Transverse colon (tissue), 4 donors: ENCODE data around the gene PPP2R3C. TPM values are rescaled to one million over a fixed set of nuclear protein-coding genes. Genes with fewer than 3 reads are reported as not detected.

ENCODE experiments used
- DNase-seq: peaks from one replicate; pipeline ENCODE4 v3.0.0-alpha.2; 2019
- H3K27ac ChIP-seq, 4 donors: fragments of 200-600 bp; sonication (generic); 2 replicates each; pipeline ENCODE4 v1.5.1; 2016 to 2018; ENCODE audit warnings: inconsistent platforms in 4 of 4
- H3K27me3 ChIP-seq: fragments of 200-600 bp; sonication (generic); 2 replicates; pipeline ENCODE4 v1.5.1; 2017; ENCODE audit warnings: inconsistent platforms
- H3K36me3 ChIP-seq, 4 donors: fragments of 200-600 bp; sonication (generic); 2 replicates each; pipeline ENCODE4 v1.5.1; 2017 to 2019; ENCODE audit warnings: inconsistent platforms in 4 of 4
- H3K4me1 ChIP-seq, 4 donors: fragments of 200-600 bp; sonication (generic); 2 replicates each; pipeline ENCODE4 v1.5.1; 2017 to 2020; ENCODE audit warnings: inconsistent platforms in 4 of 4
- H3K4me3 ChIP-seq, 4 donors: fragments of 200-600 bp; sonication (generic); 1 replicate in 1 of 4; 2 replicates in 3 of 4; pipeline versions ENCODE4 v1.5.1 to v1.6.1; 2017 to 2019; ENCODE audit warnings: inconsistent platforms in 4 of 4
- H3K9me3 ChIP-seq, 2 donors: fragments of 200-600 bp; sonication (generic); 2 replicates each; pipeline ENCODE4 v1.5.1; 2017 to 2019; ENCODE audit warnings: inconsistent platforms in 2 of 2
- EP300 ChIP-seq: sonication (generic); formaldehyde crosslinking; IDR thresholded peaks from one replicate; pipeline ENCODE4 v1.6.1; 2017; ENCODE audit warnings: antibody characterized with exemption, low read depth
- POLR2A ChIP-seq: fragments of 450-650 bp; IDR thresholded peaks from one replicate; pipeline ENCODE4 v1.6.1; 2016; ENCODE audit warnings: antibody characterized with exemption, mild to moderate bottlenecking, moderate library complexity
- POLR2AphosphoS5 ChIP-seq, 3 donors: sonication (generic); formaldehyde crosslinking; IDR thresholded peaks; one replicate each; pipeline ENCODE4 v1.6.1; 2016; ENCODE audit warnings: antibody characterized with exemption in 3 of 3
- WGBS, 2 donors: methylation state at CpG; one replicate each; pipeline ENCODE4 v1.1.5; 2018; ENCODE audit warnings: low coverage in 1 of 2; 5-methylcytosine and 5-hydroxymethylcytosine counted together
- in situ Hi-C, 4 donors: fragments of 200-750 bp; cut with MboI; loops; one replicate each; pipeline versions ENCODE4 v1.15.0 to v1.15.1; 2017; ENCODE audit warnings: low sequenced_read_pairs in 3 of 4, low pct_ligation_motif_present in 1 of 4, low pct_unique_long_range_greater_than_20kb in 1 of 4
- intact Hi-C: fragments of 100-400 bp; cut with DNase I; formaldehyde crosslinking; loops from one replicate; pipeline ENCODE4 v1.15.1; 2023; ENCODE audit warnings: low total_unique reads
- total RNA-seq, 4 donors: library from RNA; depleted of rRNA; stranded (reverse); fragments of >200 nt; gene quantifications; one replicate each; pipeline ENCODE4 v1.1.0, GENCODE V29; 2016
- TF ChIP-seq, protein P1 (sequence below), 5 experiments: fragments of 200-600 bp in 3 of 5; fragments of 450-650 bp in 2 of 5; sonication (generic) in 3 of 5; IDR thresholded peaks; 1 replicate in 2 of 5; 2 replicates in 3 of 5; pipeline ENCODE4 v1.5.1; 2016 to 2017; ENCODE audit warnings: antibody characterized with exemption in 5 of 5, inconsistent platforms in 3 of 5, mild to moderate bottlenecking in 2 of 5, moderate library complexity in 1 of 5

PPP2R3C gene
- total RNA-seq, 4 donors from 2014 or later = 13.5 to 26.5 (median 19.1) TPM

DNA sequence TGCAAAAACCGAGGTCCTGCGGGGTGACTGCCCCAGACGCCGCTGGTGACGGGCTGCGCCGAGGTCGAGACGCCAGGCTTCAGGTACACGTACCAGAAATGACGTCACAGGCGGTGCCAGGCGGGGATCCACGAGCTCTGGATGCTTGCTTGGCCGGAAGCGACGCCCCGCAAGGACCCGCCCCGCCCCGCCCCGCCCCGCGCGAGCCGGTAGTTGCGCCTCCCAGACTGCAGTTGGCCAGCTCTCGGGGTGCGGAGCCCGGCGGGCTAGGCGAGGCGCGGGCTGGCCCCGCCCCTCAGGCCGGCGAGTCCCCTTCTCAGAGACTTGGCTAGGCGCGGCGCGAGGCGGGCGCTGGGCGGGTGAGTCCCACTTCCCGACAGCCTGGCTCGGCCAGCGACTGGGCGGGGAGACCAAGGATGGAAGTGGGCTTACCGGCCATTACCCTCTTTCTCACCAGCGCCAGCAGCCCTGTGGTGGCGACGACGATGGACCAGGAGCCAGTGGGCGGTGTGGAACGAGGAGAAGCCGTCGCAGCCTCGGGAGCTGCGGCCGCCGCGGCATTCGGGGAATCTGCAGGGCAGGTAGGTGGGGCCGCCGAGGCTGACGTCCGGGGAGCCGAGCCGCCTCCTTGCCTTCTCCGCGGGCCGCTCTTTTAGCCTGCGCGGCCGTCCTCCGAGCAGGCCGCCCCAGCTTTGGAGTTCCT lies 75.6 kb downstream of the PPP2R3C start, which contains the start of gene FAM177A1:
Gene FAM177A1, plus strand, starts transcription at position 225 of the 703 bp plus-strand sequence. Its CDS starts 192 bp downstream, at position 417.
- H3K27me3 ChIP-seq = no peaks in the 10 kb centered on the region
- DNase-seq = peak; percentile 100
- H3K36me3 ChIP-seq = peaks cover 0 to 5% (median 0%) of the 10 kb centered on the region in 4 donors
- H3K4me1 ChIP-seq = peaks cover 6 to 50% (median 35%) of the 10 kb centered on the region in 4 donors
- WGBS, 2 donors = 1% methylated on average over 47 of the region's 77 CpGs; no CpG with 5 or more reads in 1 of the 2 donors
- peak within 1 kb of the TSS; percentile 85 to 92 (median 88) for H3K4me3 ChIP-seq
- in situ Hi-C loops (no loop called here), intact Hi-C loops (no loop called here)
- TF ChIP-seq, protein P1, sequence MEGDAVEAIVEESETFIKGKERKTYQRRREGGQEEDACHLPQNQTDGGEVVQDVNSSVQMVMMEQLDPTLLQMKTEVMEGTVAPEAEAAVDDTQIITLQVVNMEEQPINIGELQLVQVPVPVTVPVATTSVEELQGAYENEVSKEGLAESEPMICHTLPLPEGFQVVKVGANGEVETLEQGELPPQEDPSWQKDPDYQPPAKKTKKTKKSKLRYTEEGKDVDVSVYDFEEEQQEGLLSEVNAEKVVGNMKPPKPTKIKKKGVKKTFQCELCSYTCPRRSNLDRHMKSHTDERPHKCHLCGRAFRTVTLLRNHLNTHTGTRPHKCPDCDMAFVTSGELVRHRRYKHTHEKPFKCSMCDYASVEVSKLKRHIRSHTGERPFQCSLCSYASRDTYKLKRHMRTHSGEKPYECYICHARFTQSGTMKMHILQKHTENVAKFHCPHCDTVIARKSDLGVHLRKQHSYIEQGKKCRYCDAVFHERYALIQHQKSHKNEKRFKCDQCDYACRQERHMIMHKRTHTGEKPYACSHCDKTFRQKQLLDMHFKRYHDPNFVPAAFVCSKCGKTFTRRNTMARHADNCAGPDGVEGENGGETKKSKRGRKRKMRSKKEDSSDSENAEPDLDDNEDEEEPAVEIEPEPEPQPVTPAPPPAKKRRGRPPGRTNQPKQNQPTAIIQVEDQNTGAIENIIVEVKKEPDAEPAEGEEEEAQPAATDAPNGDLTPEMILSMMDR (IDR thresholded peaks at IDR 0.05) = peak in 2 of 5 experiments; percentile 1 to 28
- TF ChIP-seq EP300 (peak; percentile 70), POLR2A (peak; percentile 99), POLR2AphosphoS5 (IDR thresholded peaks at IDR 0.05) (peak; percentile 91 to 99 (median 98))
- H3K27ac ChIP-seq = peak within 1 kb of the TSS; percentile 98 to 100 (median 98)
- H3K9me3 ChIP-seq = no peaks in the 10 kb centered on the region

DNA sequence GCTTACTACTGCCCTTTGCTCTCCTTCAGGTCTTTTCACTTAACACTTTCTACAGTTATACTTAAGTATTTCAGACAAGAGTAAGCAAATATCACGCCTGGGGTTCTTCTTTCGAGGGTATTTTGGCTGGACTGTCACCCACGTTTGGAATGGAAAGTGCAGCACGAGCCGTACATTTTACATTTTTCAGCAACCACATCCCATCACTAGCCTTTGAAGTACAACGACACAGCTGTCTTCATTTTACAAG lies 76.1 kb downstream of the PPP2R3C start:
- in situ Hi-C loops = no loop called here
- WGBS, 2 donors = 0% methylated on average over 3 to 6 of the region's 6 CpGs
- peaks cover 3 to 45% (median 31%) of the 10 kb centered on the region in 4 donors for H3K4me1 ChIP-seq

GRCh38 chr14:35044939-35045797 lies 76.6 kb downstream of the PPP2R3C start:
- H3K36me3 ChIP-seq = peaks cover 0 to 5% (median 0%) of the 10 kb centered on the region in 4 donors
- in situ Hi-C loops = no loop called here
- intact Hi-C loops = no loop called here
- H3K27ac ChIP-seq = peak overlapping the region; percentile 98 to 100 (median 98)
- H3K9me3 ChIP-seq = no peaks in the 10 kb centered on the region
- H3K4me1 ChIP-seq = peaks cover 3 to 39% (median 26%) of the 10 kb centered on the region in 4 donors
- WGBS, 2 donors = 16 to 21% methylated on average over 8 of the region's 8 CpGs
- DNase-seq = no peak
- TF ChIP-seq POLR2A = no peak
- TF ChIP-seq POLR2AphosphoS5 (IDR thresholded peaks at IDR 0.05) = no peak
- TF ChIP-seq, protein P1 (IDR thresholded peaks at IDR 0.05) = no peak
- no peak for TF ChIP-seq EP300
- no peaks in the 10 kb centered on the region for H3K27me3 ChIP-seq
- H3K4me3 ChIP-seq = peak overlapping the region; percentile 39 to 90 (median 85)

More for the DNA sequence above, 76.1 kb downstream of the PPP2R3C start:
- no peak for DNase-seq
- H3K36me3 ChIP-seq = peaks cover 0 to 5% (median 0%) of the 10 kb centered on the region in 4 donors
- H3K4me3 ChIP-seq = peak overlapping the region; percentile 39 to 90 (median 85)
- TF ChIP-seq POLR2A (no peak), EP300 (no peak), POLR2AphosphoS5 (IDR thresholded peaks at IDR 0.05) (no peak)
- TF ChIP-seq, protein P1 (IDR thresholded peaks at IDR 0.05) = no peak
- no peaks in the 10 kb centered on the region for H3K9me3 ChIP-seq
- intact Hi-C loops = no loop called here
- no peaks in the 10 kb centered on the region for H3K27me3 ChIP-seq
- peak overlapping the region; percentile 98 to 100 (median 98) for H3K27ac ChIP-seq

DNA sequence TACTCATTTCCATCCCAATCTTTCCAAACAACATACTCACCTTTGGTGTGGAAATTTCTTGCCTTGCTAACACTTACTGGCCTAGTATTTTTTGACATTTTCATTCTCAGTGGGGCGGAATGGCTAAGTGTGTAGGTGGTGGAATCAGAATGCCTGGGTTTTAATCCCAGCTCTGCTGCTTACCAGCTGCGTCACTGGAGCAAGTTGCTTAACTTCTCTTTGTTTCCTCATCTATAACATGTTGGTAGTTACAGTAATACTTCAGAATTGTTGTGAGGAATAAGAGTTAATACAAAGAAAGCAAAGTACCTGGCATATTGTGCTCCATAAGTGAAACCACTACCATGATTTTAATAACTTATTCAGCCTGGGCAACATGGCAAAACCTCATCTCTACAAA lies 78.7 kb downstream of the PPP2R3C start:
- Histone ChIP-seq H3K36me3 (no peaks in the 10 kb centered on the region), H3K27me3 (no peaks in the 10 kb centered on the region), H3K4me3 (no peak overlapping the region), H3K27ac (no peak overlapping the region), H3K4me1 (peaks cover under 1 to 20% (median 12%) of the 10 kb centered on the region in 4 donors), H3K9me3 (no peaks in the 10 kb centered on the region)
- no peak for DNase-seq
- in situ Hi-C loops (no loop called here), intact Hi-C loops (no loop called here)
- WGBS, 2 donors = 90 to 96% methylated on average over 2 of the region's 2 CpGs
- TF ChIP-seq POLR2A = no peak
- TF ChIP-seq EP300 = no peak
- TF ChIP-seq POLR2AphosphoS5 (IDR thresholded peaks at IDR 0.05) = no peak
- TF ChIP-seq, protein P1 (IDR thresholded peaks at IDR 0.05) = no peak
